HG03097 (cell line): ENCODE results near the gene CACNA2D3.

Experiments
- ATAC-seq: cut with Tn5 transposase; IDR thresholded peaks from one replicate; pipeline ENCODE4 v1.9.1; 2021; ENCODE audit not compliant: unreplicated experiment, low FRiP score

Gene CACNA2D3

GRCh38 chr3:55006244-55006676, 883.9 kb downstream of the CACNA2D3 start:
- no peak for ATAC-seq

- ATAC-seq: no peak
These were observed 885.6 kb downstream of the CACNA2D3 start for GRCh38 chr3:55007971-55008370.

GRCh38 chr3:55009372-55009771, 887.0 kb downstream of the CACNA2D3 start:
- ATAC-seq: no peak

GRCh38 chr3:55012091-55012490, 889.7 kb downstream of the CACNA2D3 start:
- no peak for ATAC-seq

GRCh38 chr3:55013145-55013925, 891.0 kb downstream of the CACNA2D3 start:
- no peak for ATAC-seq

GRCh38 chr3:55014081-55014480, 891.7 kb downstream of the CACNA2D3 start:
- no peak for ATAC-seq

DNA sequence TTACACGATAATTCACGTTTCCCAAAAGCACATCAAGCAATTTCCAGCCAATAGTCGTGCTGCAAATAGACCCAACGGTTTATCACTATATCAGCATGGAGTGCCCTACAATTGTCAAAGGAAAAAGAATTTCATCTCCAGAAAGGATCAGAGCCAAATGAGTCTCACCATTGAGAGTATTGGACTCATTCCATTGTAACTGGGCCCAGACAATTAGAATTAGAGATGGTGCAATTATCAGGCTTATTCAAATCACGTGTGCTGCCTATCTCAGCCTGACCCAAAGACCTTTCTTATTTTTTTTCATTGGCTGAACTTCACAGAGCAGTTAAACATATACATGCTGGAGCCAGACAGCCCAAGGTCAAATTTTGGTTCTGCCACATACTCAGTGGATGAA, 892.6 kb downstream of the CACNA2D3 start:
- no peak for ATAC-seq

- ATAC-seq: no peak
These were observed 895.5 kb downstream of the CACNA2D3 start for GRCh38 chr3:55017876-55018275.

GRCh38 chr3:55030938-55031337, 908.6 kb downstream of the CACNA2D3 start:
- ATAC-seq: no peak

DNA sequence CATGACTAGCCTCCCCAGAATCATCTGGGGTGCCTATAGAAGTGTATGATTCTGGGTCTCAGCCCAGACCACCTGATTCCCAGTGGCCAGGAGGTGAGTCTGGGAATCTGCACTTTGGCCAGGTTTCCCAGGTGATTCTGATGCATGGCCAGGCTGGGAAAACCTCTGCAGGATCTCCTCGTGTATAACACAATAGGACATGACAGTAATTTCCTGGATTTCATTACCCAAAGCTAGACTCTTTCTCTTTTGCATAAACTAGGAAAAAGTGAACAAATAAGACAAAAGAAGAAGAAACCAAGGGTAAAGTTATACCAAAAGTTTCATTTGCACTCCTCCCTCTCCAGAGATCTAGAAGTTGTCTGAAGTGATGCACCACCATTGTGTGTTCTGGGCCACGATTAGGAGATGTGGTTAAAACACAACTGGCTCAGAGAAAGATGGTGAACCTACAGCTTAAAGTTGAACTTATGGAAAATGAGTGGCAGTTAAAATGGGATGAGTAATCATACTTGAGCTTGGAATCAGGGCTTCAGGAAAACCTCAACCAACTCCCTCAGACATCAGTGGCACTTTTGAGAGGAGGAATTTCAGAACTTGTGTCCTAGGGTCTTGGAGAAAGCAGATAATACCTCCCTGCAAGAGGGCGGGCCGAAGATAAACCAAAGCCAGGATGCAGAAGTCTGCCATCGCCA, 914.7 kb downstream of the CACNA2D3 start:
- no peak for ATAC-seq

GRCh38 chr3:55042591-55042990, 920.2 kb downstream of the CACNA2D3 start:
- ATAC-seq: no peak

DNA sequence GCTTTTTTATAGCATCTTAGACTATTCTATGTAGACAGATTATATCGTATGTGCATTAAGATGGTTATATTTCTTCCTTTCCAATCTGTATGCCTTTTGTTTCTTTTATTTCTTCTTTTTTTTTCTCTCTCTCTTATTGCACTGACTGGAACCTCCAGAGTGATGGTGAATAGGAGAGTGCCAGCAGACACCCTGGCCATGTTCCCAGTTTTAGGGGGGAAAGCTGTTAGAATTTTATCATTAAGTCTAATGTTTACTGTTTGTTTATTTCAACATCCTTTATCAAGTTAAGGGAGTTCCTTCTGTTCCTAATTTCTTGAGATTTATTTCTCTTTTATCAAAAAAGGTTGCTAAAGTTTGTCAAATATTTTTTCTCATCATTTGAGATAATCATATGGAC, 922.1 kb downstream of the CACNA2D3 start:
- ATAC-seq: no peak

- no peak for ATAC-seq
These were observed 936.8 kb downstream of the CACNA2D3 start for GRCh38 chr3:55059027-55059629.

GRCh38 chr3:55060896-55061719, 938.8 kb downstream of the CACNA2D3 start:
- no peak for ATAC-seq

DNA sequence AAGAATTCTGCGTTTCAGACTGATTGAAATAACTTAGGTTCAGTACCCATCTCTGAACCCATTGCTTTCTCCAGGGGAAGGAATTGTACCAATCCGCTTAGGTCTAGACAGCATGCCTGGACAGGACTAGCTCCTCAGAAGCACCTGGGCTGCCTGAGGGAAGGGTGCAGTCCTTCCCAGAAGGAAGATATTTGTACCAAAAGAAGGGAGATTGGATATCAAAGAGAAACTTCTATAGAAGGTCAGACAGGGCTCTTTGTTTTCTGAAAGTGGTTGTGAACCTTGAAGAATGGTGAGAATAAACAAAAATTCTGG, 939.3 kb downstream of the CACNA2D3 start:
- no peak for ATAC-seq

DNA sequence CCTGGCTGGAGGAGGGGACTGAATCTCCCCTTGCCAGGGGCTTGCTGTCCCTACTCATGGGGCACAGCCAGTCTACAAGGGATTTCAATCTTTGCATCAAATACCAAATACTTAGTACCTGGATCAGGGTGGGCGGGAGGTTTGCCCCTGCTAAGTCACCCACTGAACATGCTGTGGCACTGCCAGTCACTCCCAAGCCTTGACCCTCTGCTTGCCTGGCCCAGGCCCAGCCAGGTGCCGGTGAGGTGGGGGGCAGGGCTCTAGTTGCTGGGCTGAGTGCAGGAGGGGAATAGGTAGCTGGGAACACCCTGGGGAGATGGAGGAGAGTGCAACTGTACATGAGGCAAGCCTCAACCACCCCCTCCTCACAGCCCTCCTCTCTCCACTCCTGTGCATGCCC, 941.8 kb downstream of the CACNA2D3 start:
- no peak for ATAC-seq

- ATAC-seq: no peak
These were observed 943.0 kb downstream of the CACNA2D3 start for GRCh38 chr3:55065331-55065730.

DNA sequence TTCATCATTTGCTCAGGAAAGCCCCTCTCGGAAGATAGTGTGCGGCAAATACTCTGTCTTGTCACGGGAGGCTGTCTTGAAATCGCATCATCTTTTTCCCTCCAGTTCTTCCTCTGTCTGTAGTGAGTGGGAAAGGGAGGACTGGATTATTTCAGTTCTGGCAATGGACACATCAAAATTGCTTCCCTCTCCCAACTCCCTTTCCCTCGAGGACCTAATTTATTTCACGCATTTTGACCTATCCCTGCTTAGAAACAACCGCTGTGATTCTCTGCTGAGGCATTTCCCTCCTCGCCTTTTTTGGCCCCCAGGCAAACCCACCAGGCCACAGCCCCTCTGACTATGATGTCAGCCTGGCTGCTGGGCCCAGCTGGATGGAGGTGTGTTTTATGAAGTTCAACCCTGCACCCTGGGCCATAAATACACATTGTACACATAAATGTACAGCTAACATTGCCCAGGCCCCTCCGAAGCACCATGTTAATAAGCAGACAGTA, 944.2 kb downstream of the CACNA2D3 start:
- ATAC-seq: no peak

- no peak for ATAC-seq
These were observed 947.6 kb downstream of the CACNA2D3 start for GRCh38 chr3:55069950-55070349.

- ATAC-seq: no peak
These were observed 952.4 kb downstream of the CACNA2D3 start for GRCh38 chr3:55074796-55075195.

DNA sequence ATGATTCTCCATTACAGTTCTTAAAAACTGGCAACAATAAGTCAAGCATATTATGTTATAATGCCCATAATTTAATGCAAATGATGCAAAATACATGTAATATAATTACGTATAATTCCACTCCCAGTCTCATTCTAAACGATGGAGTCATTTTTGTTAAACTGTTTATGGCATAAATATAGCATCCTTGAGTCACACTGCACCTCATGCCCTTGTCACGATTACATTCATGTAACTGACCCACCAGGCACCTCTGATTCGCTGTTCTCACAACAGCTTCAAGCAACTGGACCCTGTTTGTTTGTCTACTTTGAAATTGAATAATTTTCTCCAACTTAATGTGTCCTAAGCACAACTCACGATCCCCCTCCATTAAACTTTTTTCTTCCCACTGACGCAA, 953.5 kb downstream of the CACNA2D3 start:
- ATAC-seq: no peak
